H9 (cell line): ENCODE results near the gene ECHS1. TPM values are rescaled to one million over a fixed set of nuclear protein-coding genes. Genes with fewer than 3 reads are reported as not detected.

Source experiments
- DNase-seq: peaks from one replicate; pipeline ENCODE4 v3.0.0-alpha.2; 2017
- H2AFZ ChIP-seq: one replicate; pipeline ENCODE4 v1.6.1; 2013; ENCODE audit warnings: mild to moderate bottlenecking, low read length, control low read depth, moderate library complexity
- H2AK5ac ChIP-seq: 2 replicates; pipeline ENCODE4 v1.6.1; 2013; ENCODE audit warnings: low read length, control low read depth, mixed read lengths; ENCODE audit not compliant: insufficient read length
- H2BK120ac ChIP-seq: one replicate; pipeline ENCODE4 v1.6.1; 2013; ENCODE audit warnings: low read depth, mild to moderate bottlenecking, low read length, control low read depth, inconsistent platforms; ENCODE audit not compliant: poor library complexity, severe bottlenecking
- H2BK12ac ChIP-seq: 2 replicates; pipeline ENCODE4 v1.6.1; 2013; ENCODE audit warnings: low read length, control low read depth, mixed read lengths, low read depth; ENCODE audit not compliant: insufficient read length
- H2BK15ac ChIP-seq: 2 replicates; pipeline ENCODE4 v1.6.1; 2013; ENCODE audit warnings: low read depth, low read length, control low read depth
- H2BK20ac ChIP-seq: one replicate; pipeline ENCODE4 v1.6.1; 2013; ENCODE audit warnings: low read depth, mild to moderate bottlenecking, low read length, control low read depth, inconsistent platforms; ENCODE audit not compliant: poor library complexity, severe bottlenecking
- H2BK5ac ChIP-seq: 2 replicates; pipeline ENCODE4 v1.6.1; 2013; ENCODE audit warnings: low read length, control low read depth, mixed read lengths; ENCODE audit not compliant: insufficient read length
- H3K14ac ChIP-seq: 2 replicates; pipeline ENCODE4 v1.6.1; 2013; ENCODE audit warnings: low read length, control low read depth; ENCODE audit not compliant: insufficient read depth
- H3K18ac ChIP-seq: 2 replicates; pipeline ENCODE4 v1.6.1; 2013; ENCODE audit warnings: low read depth, mild to moderate bottlenecking, mixed read lengths, low read length, control low read depth; ENCODE audit not compliant: insufficient read length
- H3K23ac ChIP-seq: 2 replicates; pipeline ENCODE4 v1.6.1; 2013; ENCODE audit warnings: low read length, control low read depth, mixed read lengths, low read depth; ENCODE audit not compliant: insufficient read length
- H3K23me2 ChIP-seq: 2 replicates; pipeline ENCODE4 v1.6.1; 2013; ENCODE audit warnings: low read depth, mild to moderate bottlenecking, mixed read lengths, low read length, control low read depth; ENCODE audit not compliant: insufficient read length, poor library complexity, severe bottlenecking
- H3K27ac ChIP-seq: 2 replicates; pipeline ENCODE4 v1.5.1; 2013; ENCODE audit warnings: low read length, control low read depth, mixed read lengths, low read depth; ENCODE audit not compliant: insufficient read length
- H3K27me3 ChIP-seq: 2 replicates; pipeline ENCODE4 v1.6.1; 2013; ENCODE audit warnings: low read length, control low read depth, inconsistent platforms; ENCODE audit not compliant: insufficient read depth
- H3K4ac ChIP-seq: 2 replicates; pipeline ENCODE4 v1.6.1; 2013; ENCODE audit warnings: low read depth, mild to moderate bottlenecking, control low read depth, inconsistent platforms, low read length, moderate library complexity
- H3K4me1 ChIP-seq: 2 replicates; pipeline ENCODE4 v1.6.1; 2013; ENCODE audit warnings: low read length, control low read depth, inconsistent platforms; ENCODE audit not compliant: insufficient read depth
- H3K4me2 ChIP-seq: 2 replicates; pipeline ENCODE4 v1.6.1; 2013; ENCODE audit warnings: low read length, control low read depth, mixed read lengths; ENCODE audit not compliant: insufficient read length, insufficient read depth
- H3K56ac ChIP-seq: 2 replicates; pipeline ENCODE4 v1.6.1; 2013; ENCODE audit warnings: low read depth, mild to moderate bottlenecking, mixed read lengths, low read length, control low read depth; ENCODE audit not compliant: insufficient read length
- H3K79me1 ChIP-seq: 2 replicates; pipeline ENCODE4 v1.6.1; 2013; ENCODE audit warnings: low read depth, mild to moderate bottlenecking, moderate library complexity, low read length, control low read depth, inconsistent platforms; ENCODE audit not compliant: insufficient read depth, poor library complexity, severe bottlenecking
- H3K79me2 ChIP-seq: 2 replicates; pipeline ENCODE4 v1.6.1; 2013; ENCODE audit warnings: low read length, control low read depth, inconsistent platforms; ENCODE audit not compliant: insufficient read depth
- H3K9ac ChIP-seq: 2 replicates; pipeline ENCODE4 v1.6.1; 2013; ENCODE audit warnings: low read length, control low read depth, mixed read lengths; ENCODE audit not compliant: insufficient read length; ENCODE audit errors: extremely low read depth
- H3K9me3 ChIP-seq: one replicate; pipeline ENCODE4 v1.6.1; 2013; ENCODE audit warnings: low read depth, low read length, inconsistent platforms; ENCODE audit not compliant: control insufficient read depth
- H3T11ph ChIP-seq: one replicate; pipeline ENCODE4 v1.6.1; 2013; ENCODE audit warnings: mild to moderate bottlenecking, low read length, control low read depth, inconsistent platforms
- H4K20me1 ChIP-seq: one replicate; pipeline ENCODE4 v1.6.1; 2013; ENCODE audit not compliant: control insufficient read depth, insufficient read length, insufficient read depth
- H4K5ac ChIP-seq: 2 replicates; pipeline ENCODE4 v1.6.1; 2013; ENCODE audit warnings: low read depth, mild to moderate bottlenecking, mixed read lengths, low read length, control low read depth; ENCODE audit not compliant: insufficient read length
- H4K8ac ChIP-seq: replicated peaks from 2 replicates; pipeline ENCODE4 v1.6.1; 2013; ENCODE audit warnings: low read length, control low read depth, mixed read lengths, low read depth; ENCODE audit not compliant: insufficient read length
- H4K91ac ChIP-seq: 2 replicates; pipeline ENCODE4 v1.6.1; 2013; ENCODE audit warnings: low read depth, mild to moderate bottlenecking, moderate library complexity, mixed read lengths, low read length, control low read depth; ENCODE audit not compliant: insufficient read length
- H3K27ac Mint-ChIP-seq, 3 experiments: 2 replicates in 2 of 3; 3 replicates in 1 of 3; pipeline ENCODE4 v1.8.0; 2020 to 2021; ENCODE audit warnings: mixed read lengths in 3 of 3, mild to moderate bottlenecking in 1 of 3, moderate library complexity in 1 of 3
- H3K27me3 Mint-ChIP-seq: 2 replicates; pipeline ENCODE4 v1.8.0; 2021; ENCODE audit warnings: low read depth, mild to moderate bottlenecking, moderate library complexity, mixed read lengths
- H3K36me3 Mint-ChIP-seq, 3 experiments: 2 replicates in 2 of 3; 3 replicates in 1 of 3; pipeline ENCODE4 v1.8.0; 2020 to 2021; ENCODE audit warnings: low read depth in 3 of 3, mixed read lengths in 3 of 3; ENCODE audit not compliant: insufficient read depth in 1 of 3
- H3K4me1 Mint-ChIP-seq, 2 experiments: 2 replicates each; pipeline ENCODE4 v1.8.0; 2020; ENCODE audit warnings: mixed read lengths in 2 of 2
- H3K4me3 Mint-ChIP-seq, 2 experiments: 2 replicates in 1 of 2; 3 replicates in 1 of 2; pipeline ENCODE4 v1.8.0; 2020 to 2021; ENCODE audit warnings: mild to moderate bottlenecking in 2 of 2, mixed read lengths in 2 of 2, moderate library complexity in 1 of 2
- H3K9me3 Mint-ChIP-seq, 2 experiments: 2 replicates in 1 of 2; 3 replicates in 1 of 2; pipeline ENCODE4 v1.8.0; 2020; ENCODE audit warnings: mild to moderate bottlenecking in 2 of 2, mixed read lengths in 2 of 2, moderate library complexity in 1 of 2
- CTCF ChIP-seq: fragments of 200-600 bp; sonication (generic); conservative IDR thresholded peaks from 3 replicates; pipeline ENCODE4 v1.8.0; 2021; ENCODE audit warnings: antibody characterized with exemption, mild to moderate bottlenecking
- WGBS: extraction: QIAGEN DNeasy Blood & Tissue Kit; methylation state at CpG from one replicate; pipeline ENCODE4 v1.1.7; 2013; ENCODE audit warnings: missing lambda C conversion rate, low lambda C conversion rate, mixed read lengths; ENCODE audit not compliant: insufficient read length; ENCODE audit errors: extremely low coverage; 5-methylcytosine and 5-hydroxymethylcytosine counted together
- total RNA-seq: library from RNA; stranded (reverse); gene quantifications from 2 replicates; pipeline ENCODE4 v1.2.1, GENCODE V29; 2021

ECHS1 gene
- total RNA-seq, 1 experiment from 2014 or later: 94.1 TPM

- H2BK20ac ChIP-seq: no peak overlapping the region
- peaks cover 11 to 14% (median 13%) of the 10 kb centered on the region in 3 experiments for H3K36me3 Mint-ChIP-seq
- H3K79me2 ChIP-seq: peaks cover 3% of the 10 kb centered on the region; the same call in 1 of the 2 replicates
- no peak overlapping the region for H3K56ac ChIP-seq
- no peak overlapping the region for H2BK120ac ChIP-seq
- H2AFZ ChIP-seq: no peak overlapping the region
- H3K9me3 Mint-ChIP-seq: no peaks in the 10 kb centered on the region; a peak in 1 of 5 replicates
- no peak overlapping the region for H3T11ph ChIP-seq
- no peak overlapping the region for H3K4me3 Mint-ChIP-seq
- no peak overlapping the region for H3K9ac ChIP-seq
- H3K23ac ChIP-seq: no peak overlapping the region
- H3K4me1 Mint-ChIP-seq: peaks cover 9 to 12% of the 10 kb centered on the region in 2 experiments
- H2BK15ac ChIP-seq: no peak overlapping the region
- H3K4ac ChIP-seq: no peak overlapping the region
- DNase-seq: no peak
- no peak overlapping the region for H3K27ac Mint-ChIP-seq
- no peak overlapping the region for H2AK5ac ChIP-seq
- H3K27me3 Mint-ChIP-seq: no peaks in the 10 kb centered on the region
- peaks cover 4% of the 10 kb centered on the region for H3K79me1 ChIP-seq
- peaks cover 5% of the 10 kb centered on the region for H3K23me2 ChIP-seq
- H3K27me3 ChIP-seq: no peaks in the 10 kb centered on the region
- no peak overlapping the region for H4K91ac ChIP-seq
- no peak overlapping the region for H4K5ac ChIP-seq
- H3K18ac ChIP-seq: no peak overlapping the region
- no peak overlapping the region; the same call in 1 of the 2 replicates for H3K14ac ChIP-seq
- H3K4me2 ChIP-seq: no peak overlapping the region
- H4K20me1 ChIP-seq: no peaks in the 10 kb centered on the region
- no peak overlapping the region for H2BK5ac ChIP-seq
- no peaks in the 10 kb centered on the region for H3K9me3 ChIP-seq
- no peak overlapping the region for H3K27ac ChIP-seq
- H3K4me1 ChIP-seq: no peaks in the 10 kb centered on the region
- H2BK12ac ChIP-seq: no peak overlapping the region
- no peak overlapping the region for H4K8ac ChIP-seq
- no CpG with 5 or more reads among the region's 12 CpGs for WGBS
- TF ChIP-seq CTCF: no peak
Observed at GRCh38 chr10:133391761-133392518, 18.8 kb upstream of the ECHS1 start.
